ENCODE results near the gene USP11.
"Not testable (repeated sequence)": the region's sequence is repeated elsewhere in the genome, so short reads cannot be mapped to it uniquely, and the experiment has no call there.

USP11 gene

DNA sequence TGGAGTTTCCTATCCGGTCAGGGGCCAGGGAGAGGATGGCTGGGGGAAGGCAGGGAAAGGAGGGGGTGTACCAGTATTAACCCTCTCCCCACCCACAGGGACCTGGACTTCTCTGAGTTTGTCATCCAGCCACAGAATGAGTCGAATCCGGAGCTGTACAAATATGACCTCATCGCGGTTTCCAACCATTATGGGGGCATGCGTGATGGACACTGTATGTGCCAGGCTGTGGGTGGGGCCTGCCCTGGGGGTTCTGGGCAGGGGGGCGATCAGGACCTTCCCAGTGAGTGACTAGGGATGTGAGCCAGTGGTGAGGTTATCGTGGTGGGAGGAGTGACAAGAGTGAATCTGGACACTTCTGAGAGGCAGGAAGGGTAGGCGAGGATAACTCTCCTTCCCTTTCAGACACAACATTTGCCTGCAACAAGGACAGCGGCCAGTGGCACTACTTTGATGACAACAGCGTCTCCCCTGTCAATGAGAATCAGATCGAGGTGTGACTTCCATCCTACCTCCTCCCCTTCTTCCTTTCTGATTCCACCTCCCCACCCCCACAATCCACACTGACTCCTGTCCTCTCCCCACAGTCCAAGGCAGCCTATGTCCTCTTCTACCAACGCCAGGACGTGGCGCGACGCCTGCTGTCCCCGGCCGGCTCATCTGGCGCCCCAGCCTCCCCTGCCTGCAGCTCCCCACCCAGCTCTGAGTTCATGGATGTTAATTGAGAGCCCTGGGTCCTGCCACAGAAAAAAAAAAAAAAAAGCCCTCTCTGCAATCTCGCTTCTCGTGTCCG is 14.6 kb downstream of the USP11 start:
- DNase-seq (ENCODE audit: low spot score), result peak; percentile 24

GRCh38 chrX:47247999-47248320 is 15.2 kb downstream of the USP11 start:
- no peak for DNase-seq (ENCODE audit: low spot score)

DNA sequence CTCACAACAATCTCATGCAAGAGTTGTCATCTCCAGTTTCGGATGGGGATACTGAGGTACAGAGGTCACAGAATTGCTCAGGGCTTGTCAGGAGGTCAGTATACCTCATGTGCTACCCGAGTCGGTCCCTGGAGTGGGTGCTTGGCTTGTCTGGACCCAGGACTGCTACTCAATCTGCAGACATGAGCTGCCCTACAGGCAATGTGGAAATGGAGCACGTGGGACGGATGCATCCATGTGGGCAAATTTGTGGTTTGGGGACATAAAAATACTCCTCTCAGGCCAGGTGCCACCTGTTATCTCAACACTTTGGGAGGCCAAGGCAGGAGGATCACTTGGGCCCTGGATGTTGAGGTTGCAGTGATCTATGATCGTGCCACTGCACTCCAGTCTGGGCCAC is 15.8 kb downstream of the USP11 start:
- DNase-seq (ENCODE audit: low spot score), result no peak

- no peak for DNase-seq (ENCODE audit: low spot score)
Measured at GRCh38 chrX:47250017-47250347, 17.2 kb downstream of the USP11 start.

DNA sequence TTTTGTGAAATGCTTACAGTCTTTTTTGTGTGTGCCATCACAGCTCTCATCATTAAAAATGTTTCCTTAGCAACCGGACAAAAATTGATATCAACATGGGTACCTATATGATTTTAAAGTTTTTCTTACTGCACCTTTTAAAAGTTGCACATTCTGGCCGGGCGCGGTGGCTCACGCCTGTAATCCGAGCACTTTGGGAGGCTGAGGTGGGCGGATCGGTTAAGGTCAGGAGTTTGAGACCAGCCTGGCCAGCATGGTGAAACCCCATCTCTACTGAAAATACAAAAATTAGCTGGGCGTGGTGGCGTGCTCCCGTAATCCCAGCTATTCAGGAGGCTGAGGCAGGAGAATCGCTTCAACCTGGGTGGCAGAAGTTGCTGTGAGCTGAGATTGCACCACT is 24.8 kb downstream of the USP11 start:
- not testable (repeated sequence) for DNase-seq (ENCODE audit: low spot score)

GRCh38 chrX:47264483-47265173 is 31.8 kb downstream of the USP11 start:
- no peak for DNase-seq (ENCODE audit: low spot score)

DNA sequence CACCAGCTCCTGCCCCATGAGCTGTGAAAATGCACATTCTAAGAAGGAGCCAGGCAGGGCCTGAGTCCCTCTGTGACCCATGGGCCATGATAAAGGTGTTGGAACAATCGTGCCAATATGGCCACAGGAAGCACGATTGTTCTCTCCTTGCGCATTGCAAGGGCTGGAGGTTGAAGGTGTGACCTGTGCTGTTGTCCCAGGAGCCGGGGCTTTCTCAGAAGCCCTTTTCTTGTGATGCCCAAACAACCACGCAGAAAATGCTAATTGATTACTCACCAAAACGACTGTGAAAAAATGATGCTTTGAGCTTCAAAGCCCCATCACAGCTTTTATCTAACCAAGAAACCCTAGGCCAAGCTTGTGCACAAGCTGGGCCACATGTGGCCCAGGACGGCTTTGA is 33.8 kb downstream of the USP11 start:
- no peak for DNase-seq (ENCODE audit: low spot score)

DNA sequence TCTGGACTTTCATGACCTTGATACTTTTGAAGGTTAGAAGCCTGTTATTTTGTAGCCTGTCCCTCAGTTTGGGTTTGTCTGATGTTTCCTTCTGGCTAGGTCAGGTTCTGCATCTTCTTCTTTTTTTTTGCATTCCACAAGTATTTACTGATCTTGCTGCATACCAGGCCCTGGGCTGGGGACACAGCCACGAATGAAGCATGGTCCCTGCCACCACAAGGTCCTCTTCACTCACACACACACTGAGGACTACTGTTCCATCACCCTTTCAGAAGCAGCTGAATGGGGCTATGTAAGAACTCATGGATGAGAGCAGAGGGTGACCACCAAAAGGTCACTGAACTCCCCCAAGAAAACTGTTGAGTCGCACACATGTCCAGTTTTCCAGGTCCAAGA is 39.2 kb downstream of the USP11 start:
- no peak for DNase-seq (ENCODE audit: low spot score)

DNA sequence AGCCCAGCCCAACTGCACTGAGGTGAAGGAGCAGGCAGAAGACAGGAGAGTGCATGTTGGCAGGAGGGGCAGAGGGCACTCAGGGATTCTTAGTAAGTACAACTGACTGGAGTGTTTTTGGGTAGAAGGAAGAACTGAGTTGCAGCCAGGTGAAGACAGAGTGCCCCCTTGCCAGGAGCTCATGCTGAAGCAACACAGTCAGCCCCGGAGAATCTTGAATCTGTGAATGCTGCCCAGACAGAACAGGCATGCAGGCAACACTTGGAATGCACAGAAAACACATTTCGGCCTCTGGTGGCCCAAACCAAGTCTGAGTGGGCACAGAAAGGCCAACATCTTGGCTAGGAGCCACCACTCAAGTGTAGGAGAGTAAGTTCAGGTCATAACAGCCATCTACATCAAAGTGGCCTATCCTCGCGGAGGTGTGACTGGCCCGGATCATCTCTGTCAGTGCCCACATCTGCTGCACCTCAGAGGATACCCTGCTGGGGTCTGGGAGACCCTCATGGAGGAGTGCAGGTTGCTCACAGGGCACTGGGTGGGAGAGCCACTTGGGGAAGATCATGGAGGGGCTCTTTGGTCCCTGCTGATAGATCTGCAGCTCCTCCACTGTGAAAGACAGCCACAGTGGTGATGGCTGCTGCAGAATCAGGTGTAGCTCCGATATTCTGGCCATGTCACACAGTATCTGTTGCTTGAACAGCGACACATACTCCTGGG is 40.4 kb downstream of the USP11 start:
- DNase-seq (ENCODE audit: low spot score), result no peak

GRCh38 chrX:47278691-47279090 is 45.9 kb downstream of the USP11 start:
- peak; percentile 25 for DNase-seq (ENCODE audit: low spot score)

DNA sequence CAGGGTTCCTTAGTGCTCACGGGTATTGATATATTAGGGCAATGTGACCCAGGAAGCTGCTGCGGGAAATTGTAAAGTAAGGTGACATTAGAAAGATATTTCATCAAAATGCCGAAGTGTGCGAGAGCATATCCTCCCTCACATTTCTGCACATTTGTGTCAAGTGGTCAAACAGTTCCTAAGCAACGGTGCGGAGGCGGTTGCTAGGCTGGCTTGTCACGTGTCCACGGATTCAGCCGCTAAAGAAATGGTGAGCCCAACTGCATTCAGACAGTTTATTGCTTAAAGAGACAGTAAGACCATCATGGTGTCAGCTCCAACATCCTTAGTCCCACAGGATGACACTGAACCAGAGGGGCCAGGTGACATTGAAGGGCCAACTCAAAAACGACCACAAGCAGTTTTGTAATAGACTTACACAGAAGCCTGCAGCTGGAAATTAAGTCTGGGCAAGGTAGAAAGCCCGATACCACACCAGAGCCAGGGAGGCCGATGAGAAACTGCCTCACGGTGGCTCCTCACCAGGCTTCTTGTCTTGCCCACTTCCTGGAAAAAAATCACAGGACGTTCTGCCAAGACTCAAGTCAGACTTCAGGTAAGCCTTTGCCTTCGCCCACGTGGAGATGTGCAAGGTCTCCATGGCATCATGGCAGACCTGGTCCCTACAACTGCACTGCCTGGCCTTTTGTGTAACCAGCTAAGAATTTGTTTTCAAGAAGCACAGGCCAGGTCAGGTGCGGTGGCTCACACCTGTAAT is 50.4 kb downstream of the USP11 start:
- DNase-seq (ENCODE audit: low spot score), result peak; percentile 57

DNA sequence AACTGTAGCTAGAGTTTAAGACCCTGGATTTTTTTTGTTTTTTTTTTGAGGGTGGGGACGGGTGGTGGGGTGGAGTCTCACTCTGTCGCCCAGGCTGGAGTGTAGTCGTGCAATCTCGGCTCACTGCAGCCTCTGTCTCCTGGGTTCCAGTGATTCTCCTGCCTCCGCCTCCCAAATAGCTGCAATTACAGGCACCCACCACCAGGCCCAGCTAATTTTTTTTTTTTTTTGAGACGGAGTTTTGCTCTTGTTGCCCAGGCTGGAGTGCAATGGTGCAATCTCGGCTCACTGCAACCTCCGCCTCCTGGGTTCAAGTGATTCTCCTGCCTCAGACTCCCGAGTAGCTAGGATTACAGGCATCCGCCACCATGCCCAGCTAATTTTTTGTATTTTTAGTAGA is 51.8 kb downstream of the USP11 start:
- not testable (repeated sequence) for DNase-seq (ENCODE audit: low spot score)

- DNase-seq (ENCODE audit: low spot score), result no peak
Measured at GRCh38 chrX:47285836-47286320, 53.1 kb downstream of the USP11 start.

DNA sequence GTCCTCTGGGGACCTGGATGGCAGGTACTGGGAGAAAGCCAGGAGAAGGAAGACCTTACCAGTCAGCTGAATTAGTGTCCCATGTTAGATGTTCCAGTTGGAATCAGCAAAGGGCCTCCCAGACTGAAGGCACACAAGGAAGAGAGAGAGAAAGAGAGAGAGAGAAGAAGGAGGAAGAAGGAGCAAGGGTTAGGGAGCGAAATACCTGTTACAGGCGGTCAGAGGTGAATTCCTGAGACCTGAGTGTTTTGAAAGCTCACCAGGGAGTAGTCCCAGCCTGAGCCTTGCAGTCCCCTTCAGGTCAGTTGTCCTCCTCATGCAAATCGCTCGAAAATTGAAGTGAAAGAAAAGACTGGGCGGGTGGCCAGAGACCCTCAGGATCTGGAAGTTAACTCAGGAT is 60.3 kb downstream of the USP11 start:
- no peak for DNase-seq (ENCODE audit: low spot score)

DNA sequence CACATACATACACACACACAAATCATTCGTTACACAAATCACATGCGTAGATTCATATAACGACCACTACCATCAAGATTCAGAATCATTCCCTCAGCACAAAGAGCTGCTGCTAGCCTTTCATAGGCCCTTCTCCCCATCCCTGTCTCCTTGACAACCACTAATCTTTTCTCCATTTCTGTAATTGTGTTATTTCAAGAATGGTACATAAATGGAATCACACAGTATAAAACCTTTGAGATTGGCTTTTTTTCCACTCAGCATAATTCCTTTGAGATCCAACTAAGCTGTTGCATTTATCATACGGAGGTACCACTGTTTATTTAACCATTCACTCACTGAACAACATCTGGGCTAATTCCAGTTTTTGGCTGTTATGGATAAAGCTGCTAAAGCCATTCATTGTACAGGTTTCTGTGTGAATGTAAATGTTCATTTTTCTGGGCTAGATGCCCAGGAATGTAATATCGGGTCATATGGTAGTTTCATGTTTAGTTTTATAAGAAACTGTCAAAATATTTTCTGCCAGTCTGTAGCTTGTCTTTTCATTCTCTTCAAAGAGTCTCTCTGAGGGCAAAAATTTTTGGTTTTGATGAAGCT is 64.1 kb downstream of the USP11 start:
- no peak for DNase-seq (ENCODE audit: low spot score)

- DNase-seq (ENCODE audit: low spot score), result no peak
Measured at GRCh38 chrX:47297874-47298273, 65.1 kb downstream of the USP11 start.

All from AG08396 (cell line).